ENCODE results near the gene SAMD11. TPM values are rescaled to one million over a fixed set of nuclear protein-coding genes. Genes with fewer than 3 reads are reported as not detected.

Gene SAMD11
- total and polyA plus RNA-seq, 2 experiments from 2014 or later: 32.2 to 146 TPM

- Histone ChIP-seq H3K4me3 (no peak overlapping the region), H3K4me1 (ENCODE audit: low read depth) (peaks cover 15% of the 10 kb centered on the region), H3K27ac (no peak overlapping the region), H3K9me3 (ENCODE audit: low read depth) (no peaks in the 10 kb centered on the region), H3K27me3 (no peaks in the 10 kb centered on the region), H3K36me3 (no peaks in the 10 kb centered on the region)
- no peak for TF ChIP-seq CTCF (IDR thresholded peaks at IDR 0.05; ENCODE audit: low read depth, low read length)
- no peak for DNase-seq (ENCODE audit: low read depth in 1 of 2, low spot score in 1 of 2)
Observed at GRCh38 chr1:917076-917459, 6.7 kb upstream of the SAMD11 start.

- Histone ChIP-seq H3K27me3 (no peaks in the 10 kb centered on the region), H3K27ac (no peak overlapping the region), H3K4me3 (no peak overlapping the region), H3K36me3 (no peaks in the 10 kb centered on the region), H3K9me3 (ENCODE audit: low read depth) (no peaks in the 10 kb centered on the region), H3K4me1 (ENCODE audit: low read depth) (peaks cover 16% of the 10 kb centered on the region)
- DNase-seq (ENCODE audit: low read depth in 1 of 2, low spot score in 1 of 2): no peak
- no peak for TF ChIP-seq CTCF (IDR thresholded peaks at IDR 0.05; ENCODE audit: low read depth, low read length)
Observed at GRCh38 chr1:917466-918091, 6.1 kb upstream of the SAMD11 start.

- H3K4me3 ChIP-seq: no peak overlapping the region
- H3K27me3 ChIP-seq: no peaks in the 10 kb centered on the region
- no peak for TF ChIP-seq CTCF (IDR thresholded peaks at IDR 0.05; ENCODE audit: low read depth, low read length)
- no peak for DNase-seq (ENCODE audit: low read depth in 1 of 2, low spot score in 1 of 2)
- no peaks in the 10 kb centered on the region for H3K9me3 ChIP-seq (ENCODE audit: low read depth)
- no peaks in the 10 kb centered on the region for H3K36me3 ChIP-seq
- peaks cover 24% of the 10 kb centered on the region for H3K4me1 ChIP-seq (ENCODE audit: low read depth)
- H3K27ac ChIP-seq: no peak overlapping the region
Observed at GRCh38 chr1:918353-918752, 5.4 kb upstream of the SAMD11 start.

- Histone ChIP-seq H3K4me3 (no peak overlapping the region), H3K4me1 (ENCODE audit: low read depth) (peaks cover 26% of the 10 kb centered on the region), H3K36me3 (no peaks in the 10 kb centered on the region)
Observed at GRCh38 chr1:918843-919242, 4.9 kb upstream of the SAMD11 start.

GRCh38 chr1:919271-919872, 4.4 kb upstream of the SAMD11 start:
- Histone ChIP-seq H3K36me3 (no peaks in the 10 kb centered on the region), H3K27me3 (no peaks in the 10 kb centered on the region)

More at GRCh38 chr1:918843-919242, 4.9 kb upstream of the SAMD11 start:
- DNase-seq (ENCODE audit: low read depth in 1 of 2, low spot score in 1 of 2): no peak
- TF ChIP-seq CTCF (IDR thresholded peaks at IDR 0.05; ENCODE audit: low read depth, low read length): no peak
- no peaks in the 10 kb centered on the region for H3K27me3 ChIP-seq
- no peaks in the 10 kb centered on the region for H3K9me3 ChIP-seq (ENCODE audit: low read depth)
- no peak overlapping the region for H3K27ac ChIP-seq

More at GRCh38 chr1:919271-919872, 4.4 kb upstream of the SAMD11 start:
- no peaks in the 10 kb centered on the region for H3K9me3 ChIP-seq (ENCODE audit: low read depth)
- peaks cover 26% of the 10 kb centered on the region for H3K4me1 ChIP-seq (ENCODE audit: low read depth)
- TF ChIP-seq CTCF (IDR thresholded peaks at IDR 0.05; ENCODE audit: low read depth, low read length): no peak
- no peak overlapping the region for H3K27ac ChIP-seq
- no peak for DNase-seq (ENCODE audit: low read depth in 1 of 2, low spot score in 1 of 2)
- H3K4me3 ChIP-seq: no peak overlapping the region
